T-cell (primary cell): ENCODE data around the gene SH3GLB1. TPM values are rescaled to one million over a fixed set of nuclear protein-coding genes. Genes with fewer than 3 reads are reported as not detected.
A peak's percentile ranks its signal among the peaks of the same experiment; 100 is the strongest.
"Not testable (repeated sequence)": the region's sequence is repeated elsewhere in the genome, so short reads cannot be mapped to it uniquely, and the experiment has no call there.

Experiments
- ATAC-seq, 4 experiments: fragments of 200-7000 bp in 3 of 4; fragments of 150-1000 bp in 1 of 4; cut with Tn5 transposase; replicated peaks in 1 of 4; 1 replicate in 3 of 4; 2 replicates in 1 of 4; pipeline ENCODE4 v1.10.0; 2021; ENCODE audit warnings: moderate library complexity in 3 of 4, mild to moderate bottlenecking in 2 of 4, moderate number of reproducible peaks in 1 of 4
- CTCF ChIA-PET, 2 donors: fragments of 300-600 bp; sonication (Branson Sonifier 250); formaldehyde crosslinking; loops; one replicate each; lab custom pipeline; 2022; ENCODE audit warnings: antibody characterized with exemption in 2 of 2; lab: Charles Lee
- POLR2A ChIA-PET, 2 donors: fragments of 300-600 bp; sonication (Branson Sonifier 250); formaldehyde crosslinking; loops; one replicate each; lab custom pipeline; 2022; ENCODE audit warnings: antibody characterized with exemption in 2 of 2; lab: Charles Lee
- DNase-seq, 35 experiments: peaks; one replicate each; pipeline versions ENCODE4 v3.0.0 to v3.0.0-alpha.2; 2013 to 2023
- H3K27ac ChIP-seq: one replicate; pipeline ENCODE4 v1.5.1; 2013; ENCODE audit warnings: low read length
- H3K27me3 ChIP-seq, 2 experiments: replicated peaks in 1 of 2; 1 replicate in 1 of 2; 2 replicates in 1 of 2; pipeline versions ENCODE4 v1.6.1 to v1.7.0; 2013; ENCODE audit warnings: low read length in 1 of 2, mixed read lengths in 1 of 2; ENCODE audit not compliant: control insufficient read depth in 2 of 2, insufficient read depth in 2 of 2; ENCODE audit errors: extremely low read depth in 1 of 2
- H3K36me3 ChIP-seq, 2 donors: 1 replicate in 1 of 2; 2 replicates in 1 of 2; pipeline versions ENCODE4 v1.6.1 to v1.7.0; 2013; ENCODE audit warnings: low read length in 1 of 2; ENCODE audit not compliant: control insufficient read depth in 2 of 2, insufficient read depth in 1 of 2; ENCODE audit errors: extremely low read depth in 1 of 2
- H3K4me1 ChIP-seq, 2 experiments: 1 replicate in 1 of 2; 2 replicates in 1 of 2; pipeline versions ENCODE4 v1.6.1 to v1.7.0; 2013; ENCODE audit warnings: low read length in 2 of 2, mixed read lengths in 1 of 2; ENCODE audit not compliant: insufficient read depth in 2 of 2, control insufficient read depth in 1 of 2; ENCODE audit errors: extremely low read depth in 1 of 2
- H3K4me3 ChIP-seq, 2 donors: 1 replicate in 1 of 2; 2 replicates in 1 of 2; pipeline versions ENCODE4 v1.5.1 to v1.7.0; 2013; ENCODE audit warnings: mild to moderate bottlenecking in 2 of 2, low read length in 1 of 2, moderate library complexity in 1 of 2; ENCODE audit not compliant: control insufficient read depth in 1 of 2; ENCODE audit errors: extremely low read depth in 1 of 2
- H3K9me3 ChIP-seq: 2 replicates; pipeline ENCODE4 v1.7.0; 2013
- H3K27ac Mint-ChIP-seq, 2 donors: one replicate each; pipeline ENCODE4 v1.8.0; 2020 to 2021; ENCODE audit warnings: mild to moderate bottlenecking in 2 of 2, mixed read lengths in 2 of 2
- H3K27me3 Mint-ChIP-seq, 2 donors: one replicate each; pipeline ENCODE4 v1.8.0; 2021 to 2022; ENCODE audit warnings: mixed read lengths in 2 of 2
- H3K36me3 Mint-ChIP-seq: one replicate; pipeline ENCODE4 v1.8.0; 2021; ENCODE audit warnings: mixed read lengths
- H3K4me1 Mint-ChIP-seq, 3 donors: one replicate each; pipeline ENCODE4 v1.8.0; 2020 to 2022; ENCODE audit warnings: mixed read lengths in 3 of 3, mild to moderate bottlenecking in 1 of 3
- H3K4me3 Mint-ChIP-seq, 3 donors: one replicate each; pipeline ENCODE4 v1.8.0; 2020 to 2022; ENCODE audit warnings: mild to moderate bottlenecking in 3 of 3, mixed read lengths in 3 of 3, moderate library complexity in 3 of 3
- H3K9me3 Mint-ChIP-seq, 3 donors: one replicate each; pipeline ENCODE4 v1.8.0; 2020 to 2022; ENCODE audit warnings: mixed read lengths in 3 of 3
- WGBS: methylation state at CpG from one replicate; pipeline ENCODE4 v1.1.5; 2013; ENCODE audit warnings: missing lambda C conversion rate; ENCODE audit not compliant: insufficient coverage; 5-methylcytosine and 5-hydroxymethylcytosine counted together
- total RNA-seq, 35 experiments: library from RNA in 6 of 35; stranded (reverse) in 6 of 35; fragments of 120-200 nt in 1 of 35; gene quantifications; one replicate each; pipeline versions ENCODE4 v1.2.1 to v1.2.4 and lab custom pipeline; 2013 to 2026

Gene SH3GLB1
- total RNA-seq, 5 donors from 2014 or later (not counting 1 experiment from before 2014, with no cell fraction given): 42.2 to 48.0 (median 45.8) TPM

- Histone ChIP-seq H3K4me3 (no peak overlapping the region), H3K36me3 (no peaks in the 10 kb centered on the region), H3K9me3 (no peaks in the 10 kb centered on the region), H3K27ac (no peak overlapping the region), H3K4me1 (no peaks in the 10 kb centered on the region), H3K27me3 (no peaks in the 10 kb centered on the region)
- POLR2A ChIA-PET: no interaction called here
- Mint-ChIP-seq H3K9me3 (no peaks in the 10 kb centered on the region), H3K4me1 (peaks cover 0 to 4% (median under 1%) of the 10 kb centered on the region in 3 donors), H3K4me3 (no peak overlapping the region), H3K36me3 (no peaks in the 10 kb centered on the region), H3K27ac (no peak overlapping the region), H3K27me3 (no peaks in the 10 kb centered on the region)
- CTCF ChIA-PET: interaction anchor here in 1 of 2 donors (1.2 kb wide), 1 partner anchor 192 kb away, joined by 3 read pairs; no protein-coding TSS in a partner anchor
- WGBS: no CpG with 5 or more reads among the region's 1 CpG
- ATAC-seq (no peak), DNase-seq (no peak)
Observed at GRCh38 chr1:86696522-86696921, 7.9 kb upstream of the SH3GLB1 start.

GRCh38 chr1:86699186-86699585 is 5.2 kb upstream of the SH3GLB1 start:
- DNase-seq: no peak
- H3K9me3 ChIP-seq: no peaks in the 10 kb centered on the region
- no peak overlapping the region for H3K4me3 ChIP-seq
- ChIA-PET CTCF (no interaction called here), POLR2A (no interaction called here)
- no peak overlapping the region for H3K27ac Mint-ChIP-seq
- H3K27me3 ChIP-seq: no peaks in the 10 kb centered on the region
- H3K4me3 Mint-ChIP-seq: no peak overlapping the region
- no peaks in the 10 kb centered on the region for H3K27me3 Mint-ChIP-seq
- ATAC-seq: no peak
- H3K4me1 ChIP-seq: peaks cover 0 to 5% of the 10 kb centered on the region in 2 experiments
- peaks cover 14 to 27% (median 20%) of the 10 kb centered on the region in 3 donors for H3K4me1 Mint-ChIP-seq
- H3K36me3 ChIP-seq: no peaks in the 10 kb centered on the region
- WGBS: no CpG with 5 or more reads among the region's 2 CpGs
- no peaks in the 10 kb centered on the region for H3K36me3 Mint-ChIP-seq
- no peak overlapping the region for H3K27ac ChIP-seq
- H3K9me3 Mint-ChIP-seq: no peaks in the 10 kb centered on the region

GRCh38 chr1:86701731-86702130 is 2.6 kb upstream of the SH3GLB1 start:
- DNase-seq: no peak
- no peaks in the 10 kb centered on the region for H3K9me3 Mint-ChIP-seq
- H3K27me3 Mint-ChIP-seq: no peaks in the 10 kb centered on the region
- H3K4me3 Mint-ChIP-seq: peak overlapping the region in 1 of 3 donors; percentile 90
- no peaks in the 10 kb centered on the region for H3K36me3 ChIP-seq
- H3K4me1 ChIP-seq: peaks cover 0 to 14% of the 10 kb centered on the region in 2 experiments
- ChIA-PET CTCF (interaction anchor here in 1 of 2 donors (2.4 kb wide), 1 partner anchor 202 kb away, joined by 6 read pairs; no protein-coding TSS in a partner anchor), POLR2A (no interaction called here)
- no peaks in the 10 kb centered on the region for H3K9me3 ChIP-seq
- WGBS: 100% methylated on average over 1 of the region's 1 CpG
- H3K27me3 ChIP-seq: no peaks in the 10 kb centered on the region
- no peak overlapping the region for H3K27ac ChIP-seq
- H3K27ac Mint-ChIP-seq: no peak overlapping the region
- H3K4me3 ChIP-seq: no peak overlapping the region
- no peak for ATAC-seq
- peaks cover 25 to 41% (median 31%) of the 10 kb centered on the region in 3 donors for H3K4me1 Mint-ChIP-seq
- H3K36me3 Mint-ChIP-seq: no peaks in the 10 kb centered on the region

DNA sequence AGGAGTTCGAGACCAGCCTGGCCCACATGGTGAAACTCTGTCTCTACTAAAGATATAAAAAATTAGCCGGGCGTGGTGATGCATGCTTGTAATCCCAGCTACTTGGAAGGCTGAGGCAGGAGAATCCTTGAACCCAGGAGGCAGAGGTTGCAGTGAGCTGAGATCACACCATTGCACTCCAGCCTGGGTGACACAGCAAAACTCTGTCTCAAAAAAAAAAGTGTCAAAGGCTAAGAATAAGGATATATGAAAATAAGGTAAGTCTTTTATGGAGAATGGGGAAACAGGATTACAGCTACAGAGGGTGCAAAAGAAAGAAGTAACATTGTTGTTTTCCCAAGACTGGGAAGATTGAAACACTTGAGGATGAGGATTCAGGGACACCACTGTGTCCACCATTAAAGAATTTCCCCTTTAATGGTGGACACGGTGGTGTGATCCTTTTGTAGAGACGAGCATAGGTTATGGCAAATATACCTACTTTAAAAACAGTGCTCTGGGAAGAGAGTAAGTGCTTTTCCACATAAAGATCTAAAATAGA is 1.4 kb upstream of the SH3GLB1 start:
- not testable (repeated sequence) for H3K36me3 Mint-ChIP-seq, H3K27me3 ChIP-seq, H3K9me3 ChIP-seq, H3K4me3 ChIP-seq, H3K9me3 Mint-ChIP-seq, H3K27me3 Mint-ChIP-seq, DNase-seq, H3K36me3 ChIP-seq, ATAC-seq
- Mint-ChIP-seq H3K27ac (peak overlapping the region; percentile 96 to 97), H3K4me3 (peak overlapping the region; percentile 87 to 98 (median 90)), H3K4me1 (peaks cover 36 to 53% (median 42%) of the 10 kb centered on the region in 3 donors)
- Histone ChIP-seq H3K27ac (peak overlapping the region; percentile 87), H3K4me1 (peaks cover 4 to 14% of the 10 kb centered on the region in 2 experiments)
- 100% methylated on average over 2 of the region's 5 CpGs for WGBS
- ChIA-PET POLR2A (interaction anchor here (0.5 to 1.3 kb wide), 4 partner anchors 32 to 1981 kb away, joined by 3 to 10 read pairs (median 4); partner anchors contain the start of genes ODF2L (in 1 of the 2) and PKN2 (in 1 of the 2)), CTCF (interaction anchor here (0.9 to 5.4 kb wide), 14 partner anchors 13 to 342 kb away, joined by 3 to 65 read pairs (median 6); partner anchors contain the start of genes HS2ST1 (in 1 of the 2) and SELENOF (in 1 of the 2))

GRCh38 chr1:86703696-86704457 is 499 bp upstream of the SH3GLB1 start:
- no peaks in the 10 kb centered on the region for H3K9me3 Mint-ChIP-seq
- Histone ChIP-seq H3K27me3 (no peaks in the 10 kb centered on the region), H3K4me3 (peak overlapping the region; percentile 93 to 99), H3K4me1 (peaks cover 4 to 17% of the 10 kb centered on the region in 2 experiments), H3K9me3 (no peaks in the 10 kb centered on the region), H3K27ac (peak overlapping the region; percentile 87), H3K36me3 (no peaks in the 10 kb centered on the region)
- peak overlapping the region; percentile 96 to 97 for H3K27ac Mint-ChIP-seq
- ChIA-PET CTCF (interaction anchor here (0.6 to 5.4 kb wide), 52 partner anchors 8 to 1488 kb away, joined by 3 to 65 read pairs (median 5); partner anchors contain the start of genes SELENOF (in 2 of the 2), HS2ST1 (in 1 of the 2) and ODF2L (in 1 of the 2)), POLR2A (interaction anchor here (0.5 to 2.4 kb wide), 23 partner anchors 10 to 1980 kb away, joined by 3 to 10 read pairs (median 4); partner anchors contain the start of genes ODF2L (in 1 of the 2) and PKN2 (in 1 of the 2))
- H3K4me3 Mint-ChIP-seq: peak overlapping the region; percentile 87 to 98 (median 90)
- H3K4me1 Mint-ChIP-seq: peaks cover 42 to 58% (median 49%) of the 10 kb centered on the region in 3 donors
- no peaks in the 10 kb centered on the region for H3K27me3 Mint-ChIP-seq
- peaks cover 6% of the 10 kb centered on the region for H3K36me3 Mint-ChIP-seq
- 3% methylated on average over 26 of the region's 34 CpGs for WGBS
- ATAC-seq (peak; percentile 48 to 56 (median 52)), DNase-seq (peak in 5 of 35 experiments; percentile 17 to 64 (median 43))
